Measurements from ENCODE around the gene ZNF670. TPM values are rescaled to one million over a fixed set of nuclear protein-coding genes. Genes with fewer than 3 reads are reported as not detected.
A peak's percentile ranks its signal among the peaks of the same experiment; 100 is the strongest.

Gene ZNF670
- total RNA-seq, 1 donor, result 1.1 TPM

DNA sequence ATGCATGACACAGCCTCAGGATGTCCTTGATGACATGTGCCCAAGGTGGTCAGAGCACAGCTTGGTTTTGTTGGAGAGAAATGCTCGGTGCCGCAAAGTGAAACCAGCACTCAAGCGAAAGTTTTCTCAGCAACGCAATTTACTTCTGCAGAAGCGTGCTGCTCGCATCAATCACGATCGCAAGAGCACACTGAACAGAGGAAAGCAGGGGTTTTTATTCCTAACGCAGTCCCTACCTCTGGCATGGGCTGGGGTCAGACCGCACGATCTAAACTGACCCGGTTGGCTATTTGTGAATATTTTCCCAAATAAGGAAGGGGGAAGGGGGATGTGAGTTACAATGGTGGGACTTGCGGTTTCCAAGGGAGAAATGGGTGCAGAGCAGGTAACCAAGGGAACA lies 26.4 kb upstream of the ZNF670 start:
- DNase-seq (ENCODE audit: low read depth in 2 of 3, low spot score in 2 of 3), result peak in 1 of 3 donors; percentile 8

DNA sequence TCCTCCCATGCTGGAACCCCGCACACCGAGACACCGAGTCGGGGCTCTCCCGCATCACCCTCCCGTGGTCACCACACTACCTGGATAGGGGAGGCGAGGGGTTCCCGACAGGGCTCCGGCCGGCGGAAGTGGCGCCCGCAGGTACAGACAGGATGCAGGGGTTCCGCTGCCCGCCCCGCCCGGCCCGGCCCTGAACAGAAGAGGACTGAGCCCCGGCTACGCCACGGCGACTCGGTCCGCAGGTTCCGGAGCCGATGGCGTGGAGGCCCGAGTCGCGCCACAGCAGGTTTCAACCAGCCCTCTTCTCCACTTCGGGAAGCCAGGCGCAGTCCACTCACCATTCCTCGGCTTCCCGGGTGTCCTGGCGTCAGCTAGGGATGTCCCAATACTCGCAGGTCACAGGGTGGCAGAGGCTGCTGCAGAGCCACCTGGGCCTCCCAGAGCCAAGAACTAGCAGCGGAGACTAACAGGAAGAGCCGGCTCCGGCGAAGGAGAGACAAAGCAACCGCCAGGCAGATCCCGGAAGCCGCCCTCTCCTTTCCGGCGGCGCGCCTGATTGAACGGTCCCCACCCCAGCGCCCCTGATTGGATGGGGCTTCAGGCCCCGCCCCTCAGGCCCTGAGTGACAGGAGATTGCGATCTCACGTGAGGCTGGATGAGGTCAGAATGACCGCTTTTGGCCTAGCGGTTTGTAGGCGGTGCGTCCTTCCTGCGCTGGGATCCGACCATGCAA lies 25.4 kb upstream of the ZNF670 start, which contains the start of gene ZNF669:
Gene ZNF669 (minus strand): TSS at position 498 of the 733 bp plus-strand sequence. CDS start 157 bp downstream, at position 341.
- peak; percentile 69 to 98 (median 96) for DNase-seq (ENCODE audit: low read depth in 2 of 3, low spot score in 2 of 3)

DNA sequence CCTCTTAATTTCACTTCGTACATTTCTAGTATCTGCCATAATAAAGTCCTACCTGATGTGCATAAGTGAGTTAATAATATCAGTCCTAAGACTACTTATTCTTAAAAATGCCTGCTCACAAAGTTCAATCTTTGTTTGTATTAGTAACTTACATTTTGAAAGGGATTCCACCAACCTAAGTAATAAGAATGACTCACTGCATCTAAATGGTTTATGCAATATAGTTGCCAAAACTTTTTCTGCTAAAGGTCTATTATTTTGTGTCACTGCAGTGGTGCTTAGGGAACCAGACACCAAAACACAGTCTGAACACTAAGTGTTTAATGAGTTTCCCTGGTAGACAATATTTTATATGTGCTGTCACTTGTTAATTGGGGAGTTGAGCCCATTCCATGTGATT lies 23.8 kb upstream of the ZNF670 start:
- no peak for DNase-seq (ENCODE audit: low read depth in 2 of 3, low spot score in 2 of 3)

DNA sequence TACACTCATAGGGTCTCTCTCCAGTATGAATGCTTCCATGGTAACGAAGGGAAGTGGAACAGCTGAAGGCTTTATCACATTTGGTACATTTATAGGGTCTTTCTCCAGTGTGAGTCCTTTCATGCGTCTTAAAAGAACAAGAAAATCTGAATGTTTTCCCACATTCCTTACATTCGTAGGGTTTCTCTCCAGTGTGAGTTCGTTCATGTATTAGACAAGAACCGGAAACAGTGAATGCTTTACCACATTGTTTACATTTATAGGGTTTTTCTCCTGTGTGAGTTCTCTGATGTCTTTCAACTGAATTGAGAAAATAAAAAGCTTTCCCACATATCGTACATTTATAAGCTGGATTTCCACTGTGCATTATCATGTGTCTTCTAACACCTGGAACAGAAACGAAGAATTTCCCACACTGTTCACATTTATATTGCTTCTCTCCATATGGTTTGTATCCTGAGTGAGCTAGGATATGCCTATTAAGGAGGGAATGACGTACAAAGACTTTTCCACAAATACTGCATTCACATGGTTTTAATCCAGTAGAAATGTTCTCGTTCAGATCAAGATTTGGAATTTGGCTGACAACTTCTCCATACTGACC lies 22.2 kb upstream of the ZNF670 start:
- DNase-seq (ENCODE audit: low read depth in 2 of 3, low spot score in 2 of 3), result no peak

DNA sequence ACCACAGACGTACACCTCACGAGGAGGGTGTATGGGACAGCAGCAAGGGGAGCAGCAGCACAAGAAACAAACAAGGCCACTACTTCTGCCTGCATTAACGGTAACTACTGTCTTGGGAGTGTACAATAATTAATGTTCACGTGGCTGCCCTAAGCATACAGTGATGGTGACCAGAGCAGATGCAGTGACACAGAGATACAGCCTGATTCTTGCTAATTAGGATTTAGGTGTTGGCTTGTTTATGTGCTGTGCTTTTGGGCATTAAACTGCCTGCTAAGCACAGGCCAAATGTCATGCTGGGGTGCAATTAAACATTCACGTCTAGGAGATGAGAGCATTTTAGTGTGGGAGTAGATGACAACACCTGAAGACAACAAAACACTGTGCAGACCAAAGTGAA lies 18.3 kb upstream of the ZNF670 start:
- no peak for DNase-seq (ENCODE audit: low read depth in 2 of 3, low spot score in 2 of 3)

DNA sequence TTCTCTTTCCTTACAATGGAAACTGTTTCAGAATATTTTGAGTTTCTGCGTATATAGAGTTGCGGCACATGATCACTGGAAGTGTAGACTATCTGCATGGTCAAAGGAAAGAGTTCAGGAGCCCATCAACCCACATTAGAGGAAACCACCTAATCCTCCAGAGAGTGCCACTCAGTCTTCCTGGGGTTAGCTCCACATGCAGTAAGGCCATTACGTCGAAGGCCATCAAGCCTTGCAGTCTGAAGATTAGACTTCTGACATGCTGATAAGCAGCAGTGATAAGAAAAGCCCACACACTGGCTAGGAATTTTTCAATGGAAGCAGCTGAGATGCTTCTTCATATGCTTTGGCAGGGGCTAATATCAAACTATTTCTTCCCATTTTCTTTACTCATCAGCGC lies 17.9 kb upstream of the ZNF670 start:
- DNase-seq (ENCODE audit: low read depth in 2 of 3, low spot score in 2 of 3), result no peak

DNA sequence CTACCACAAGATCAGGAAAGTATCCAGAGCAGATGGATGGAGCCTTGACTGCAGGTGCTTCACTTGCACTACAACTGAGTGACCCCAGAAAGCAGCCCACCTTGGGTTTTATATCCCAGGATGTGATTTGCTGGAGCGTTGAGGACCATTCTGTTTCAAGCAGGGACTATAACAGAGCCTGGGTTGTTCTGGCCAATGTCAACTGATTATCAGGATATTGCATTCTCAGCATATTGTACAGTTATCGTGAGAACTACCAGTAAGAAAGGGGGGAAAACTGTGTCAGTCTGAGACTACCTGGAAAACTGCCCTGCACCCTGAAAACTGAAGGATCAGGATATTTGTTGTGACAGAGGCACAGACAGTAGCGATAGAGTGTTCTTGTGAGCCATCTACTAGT lies 17.5 kb upstream of the ZNF670 start:
- DNase-seq (ENCODE audit: low read depth in 2 of 3, low spot score in 2 of 3), result no peak

DNA sequence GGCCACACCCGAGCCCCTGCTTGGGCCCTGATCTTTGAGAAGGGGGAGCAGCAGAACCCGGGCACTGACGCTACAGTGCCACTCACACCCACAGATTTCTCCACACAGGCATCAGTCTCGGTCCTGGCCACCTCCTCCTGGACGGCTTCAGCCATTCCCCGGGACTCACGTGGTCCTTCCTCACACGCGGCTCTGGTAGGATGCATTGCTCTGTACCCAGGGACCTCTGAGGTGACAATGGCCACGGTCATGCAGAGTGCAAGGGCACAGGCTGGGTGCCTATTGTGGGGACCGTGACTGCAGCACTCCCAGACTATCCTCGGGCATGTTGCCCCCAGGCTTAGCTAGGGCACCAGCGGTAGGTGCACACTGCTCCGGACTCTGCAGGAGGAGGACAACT lies 11.8 kb upstream of the ZNF670 start:
- no peak for DNase-seq (ENCODE audit: low read depth in 2 of 3, low spot score in 2 of 3)

DNA sequence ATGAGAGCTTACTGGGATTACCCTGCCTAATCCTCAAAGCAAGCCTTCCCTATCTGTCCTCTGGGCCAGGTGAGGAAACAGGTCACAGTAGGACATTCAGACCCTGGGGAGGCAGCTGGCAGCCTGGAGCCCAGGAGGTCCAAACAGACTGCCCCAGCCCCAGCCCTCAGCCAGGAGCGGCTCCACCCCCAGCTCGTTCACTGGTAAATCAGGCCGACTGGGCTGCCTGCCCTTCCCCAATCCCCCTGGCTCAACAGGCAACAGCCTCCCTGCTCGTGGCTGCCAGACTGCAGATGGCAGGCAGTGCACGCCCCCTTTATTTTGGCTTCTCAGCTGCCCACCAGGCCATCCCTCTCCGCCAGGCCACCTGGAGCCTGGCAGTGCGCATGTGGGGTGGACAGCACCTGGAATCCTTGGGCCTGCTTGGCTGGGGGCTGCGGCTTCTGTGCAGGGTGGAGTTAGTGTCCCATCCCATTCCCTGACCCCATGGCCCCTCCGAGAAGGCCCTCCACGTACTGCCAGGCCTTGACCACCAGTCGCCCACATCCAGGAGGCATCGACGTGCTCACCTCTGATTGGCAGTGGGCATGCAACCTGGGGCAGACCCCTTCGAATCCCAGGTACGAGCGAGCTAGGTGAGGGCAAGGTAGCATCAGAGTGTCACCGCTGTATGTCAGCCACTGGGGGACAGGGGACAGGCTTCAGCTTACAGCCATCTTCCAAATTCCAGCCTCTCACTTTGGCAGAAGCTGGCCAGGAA lies 11.2 kb upstream of the ZNF670 start:
- no peak for DNase-seq (ENCODE audit: low read depth in 2 of 3, low spot score in 2 of 3)

DNA sequence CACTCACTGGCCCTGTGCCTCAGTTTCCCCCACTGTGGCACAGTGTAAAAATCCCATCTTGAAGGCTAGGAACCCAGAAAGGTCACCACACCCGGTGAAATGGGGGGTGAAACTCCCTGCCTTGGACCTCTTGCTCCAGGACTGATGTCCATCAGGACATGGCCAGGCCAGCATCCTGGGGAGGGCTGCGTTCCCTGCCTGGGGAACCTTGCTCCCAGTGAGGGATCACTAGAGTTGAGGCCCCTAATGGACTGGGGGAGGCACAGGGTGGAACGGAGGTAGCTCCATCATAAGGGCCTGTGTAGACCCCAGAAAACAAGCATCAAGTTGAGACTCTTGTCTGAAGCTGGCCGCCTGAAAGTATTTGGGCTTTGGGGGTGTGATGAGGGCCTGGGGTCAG lies 10.4 kb upstream of the ZNF670 start:
- no peak for DNase-seq (ENCODE audit: low read depth in 2 of 3, low spot score in 2 of 3)

DNA sequence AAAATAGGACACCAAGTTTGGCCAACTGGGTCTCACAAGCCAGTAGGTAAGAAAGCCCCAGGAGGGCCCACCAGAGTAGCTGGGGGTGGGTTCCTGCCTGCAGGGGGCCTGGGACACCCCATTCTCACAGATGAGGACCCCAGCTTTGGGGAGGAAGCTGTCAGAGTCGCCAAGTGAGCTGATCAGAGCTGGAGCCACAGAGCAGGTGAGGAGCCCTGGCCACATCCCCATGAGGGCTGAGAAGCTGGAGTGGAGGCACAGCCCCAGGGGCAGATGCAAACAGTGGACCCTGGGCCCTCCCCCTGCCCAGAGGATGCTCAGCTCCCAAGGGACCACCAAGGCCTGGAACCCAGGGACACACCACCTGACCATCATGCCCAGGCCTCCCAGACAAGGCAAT lies 8.6 kb upstream of the ZNF670 start:
- DNase-seq (ENCODE audit: low read depth in 2 of 3, low spot score in 2 of 3), result no peak

DNA sequence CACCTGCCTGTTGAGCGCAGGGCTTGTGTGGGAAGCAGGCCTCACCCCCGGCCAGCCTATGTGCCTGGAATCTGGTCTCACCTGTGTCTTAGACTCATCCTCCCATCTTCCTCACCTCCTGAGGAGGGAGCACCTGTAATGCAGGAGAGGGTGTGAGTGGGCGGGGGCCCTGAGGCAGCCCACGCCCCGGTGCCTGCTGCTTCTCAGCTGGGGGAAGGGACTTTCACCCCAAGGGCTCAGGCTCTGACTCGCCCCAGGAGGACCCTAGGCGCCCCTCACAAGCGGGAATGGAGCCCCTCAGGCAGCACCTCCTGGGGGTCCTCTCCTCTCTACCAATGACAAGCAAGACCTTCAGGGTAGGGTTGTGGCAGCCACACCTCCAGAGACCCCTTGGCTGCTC lies 6.7 kb upstream of the ZNF670 start:
- no peak for DNase-seq (ENCODE audit: low read depth in 2 of 3, low spot score in 2 of 3)

DNA sequence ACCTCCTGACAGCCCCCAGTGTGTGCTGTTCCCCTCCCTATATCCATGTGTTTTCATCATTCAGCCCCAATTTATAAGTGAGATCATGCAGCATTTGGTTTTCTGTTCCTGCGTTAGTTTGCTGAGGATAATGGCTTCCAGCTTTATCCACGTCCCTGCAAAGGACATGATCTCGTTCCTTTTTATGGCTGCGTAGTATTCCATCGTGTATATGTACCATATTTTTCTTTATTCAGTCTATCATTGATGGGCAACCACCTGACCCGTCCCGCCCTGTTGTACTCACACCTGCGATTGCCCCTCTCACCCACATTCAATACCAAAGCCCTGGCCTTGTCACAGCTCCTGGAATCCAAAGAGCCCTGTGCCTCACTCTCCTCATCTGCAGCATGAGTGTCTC lies 6.2 kb upstream of the ZNF670 start:
- DNase-seq (ENCODE audit: low read depth in 2 of 3, low spot score in 2 of 3), result no peak

DNA sequence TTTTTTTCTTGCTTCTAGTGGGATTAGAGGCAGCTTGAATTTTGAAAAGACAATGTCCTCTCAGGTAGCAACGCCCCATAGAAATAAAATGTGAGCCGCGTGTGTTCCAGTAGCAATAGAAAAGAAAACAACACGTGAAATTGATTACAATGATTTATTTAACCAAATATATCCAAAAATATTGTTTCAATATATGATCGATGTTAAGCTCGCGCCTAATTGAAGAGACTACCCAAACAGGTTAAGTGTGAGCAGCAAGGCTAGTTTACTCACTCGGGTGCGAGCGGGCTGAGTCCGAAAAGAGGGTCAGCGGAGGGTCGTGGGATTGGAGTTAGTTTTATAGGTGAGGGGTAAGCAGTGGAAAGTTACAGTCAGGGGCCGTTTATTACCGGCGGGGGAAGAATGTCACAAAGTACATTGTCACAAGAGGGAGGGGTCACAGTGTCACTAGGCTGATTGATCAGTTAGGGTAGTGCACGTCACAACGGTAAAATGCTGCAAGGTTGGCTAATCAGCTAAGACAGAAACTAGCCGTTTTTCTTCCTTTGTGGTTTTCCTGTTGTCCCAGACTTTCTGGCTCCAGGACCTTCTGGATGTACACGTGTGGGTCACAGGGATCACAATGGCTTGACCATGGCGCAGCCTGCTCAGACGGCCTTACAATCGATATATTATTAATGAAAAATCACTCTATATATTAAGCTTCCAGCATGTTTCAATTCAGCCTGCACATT lies 697 bp upstream of the ZNF670 start:
- DNase-seq (ENCODE audit: low read depth in 2 of 3, low spot score in 2 of 3), result peak in 2 of 3 donors; percentile 24 to 47

DNA sequence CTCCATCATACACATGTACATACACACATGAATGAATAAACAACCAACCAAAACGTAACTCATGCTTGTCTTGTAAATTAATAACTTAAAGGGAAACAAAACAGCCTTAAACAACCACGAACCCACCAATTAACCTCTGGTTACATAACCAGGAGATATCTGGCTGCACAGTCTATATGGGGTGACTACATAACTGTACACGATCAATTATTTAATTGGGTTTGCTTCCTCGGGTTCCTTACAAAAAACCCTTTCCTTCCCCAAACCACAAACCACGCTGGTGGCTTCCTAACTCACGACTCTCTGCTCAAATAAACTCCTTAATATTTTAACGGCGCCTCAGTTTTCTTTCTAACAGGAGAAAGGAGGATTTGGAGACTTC lies 744 bp downstream of the ZNF670 start:
- DNase-seq (ENCODE audit: low read depth in 2 of 3, low spot score in 2 of 3), result peak in 2 of 3 donors; percentile 22 to 34

DNA sequence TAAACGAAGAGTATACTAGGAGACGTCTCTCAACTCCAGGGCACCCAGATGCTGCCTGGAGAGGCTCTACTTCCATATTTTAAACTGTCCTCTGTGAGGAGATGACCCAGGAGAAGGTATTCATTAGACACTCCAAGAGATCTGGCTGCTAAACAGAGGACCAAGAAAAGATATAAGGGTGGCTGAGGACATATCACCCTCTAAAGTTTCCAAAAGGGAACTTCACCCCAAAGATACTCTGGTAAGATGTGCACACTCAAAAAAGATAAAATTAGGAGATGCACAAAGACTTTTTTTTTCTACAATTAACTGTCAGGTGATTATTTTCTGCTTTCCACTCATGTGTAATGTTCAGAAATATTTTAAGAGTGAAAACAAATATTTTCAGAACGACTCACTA lies 1.4 kb downstream of the ZNF670 start:
- peak in 2 of 3 donors; percentile 5 to 26 for DNase-seq (ENCODE audit: low read depth in 2 of 3, low spot score in 2 of 3)

DNA sequence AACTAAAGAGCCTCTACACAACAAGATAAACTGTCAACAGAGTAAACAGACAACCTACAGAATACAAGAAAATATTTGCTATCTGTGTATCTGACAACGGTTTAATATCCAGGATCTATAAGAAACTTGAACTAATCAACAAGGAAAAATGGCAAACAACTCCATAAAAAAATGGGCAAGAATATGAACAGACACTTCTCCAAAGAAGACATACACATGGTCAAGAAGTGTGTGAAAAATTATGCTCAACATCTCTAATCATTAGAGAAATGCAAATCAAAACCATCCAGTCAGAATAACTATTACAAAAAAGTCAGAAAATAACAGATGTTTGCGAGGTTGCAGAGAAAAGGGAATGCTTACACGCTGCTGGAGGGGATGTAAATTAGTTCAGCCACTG lies 8.0 kb downstream of the ZNF670 start:
- DNase-seq (ENCODE audit: low read depth in 2 of 3, low spot score in 2 of 3), result no peak

DNA sequence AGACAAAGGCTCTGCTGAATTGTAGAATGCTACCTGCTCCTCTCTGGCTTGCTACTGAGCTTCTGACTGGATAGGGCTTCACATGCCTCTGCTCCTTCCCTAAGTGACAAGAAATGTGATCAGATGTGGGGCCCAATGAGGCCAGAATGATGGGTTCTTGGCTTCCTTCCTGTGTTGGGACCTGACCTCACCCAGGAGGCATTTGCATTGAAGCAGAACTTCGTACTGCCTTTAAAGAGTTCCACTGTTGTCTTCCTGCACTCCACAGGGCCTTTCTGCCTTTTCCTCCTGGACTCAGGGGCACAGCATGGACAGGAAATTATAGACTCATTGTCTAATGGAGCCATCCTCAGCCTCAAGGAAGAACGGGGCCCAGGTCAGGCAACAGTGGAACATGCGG lies 14.3 kb downstream of the ZNF670 start:
- DNase-seq (ENCODE audit: low read depth in 2 of 3, low spot score in 2 of 3), result no peak

DNA sequence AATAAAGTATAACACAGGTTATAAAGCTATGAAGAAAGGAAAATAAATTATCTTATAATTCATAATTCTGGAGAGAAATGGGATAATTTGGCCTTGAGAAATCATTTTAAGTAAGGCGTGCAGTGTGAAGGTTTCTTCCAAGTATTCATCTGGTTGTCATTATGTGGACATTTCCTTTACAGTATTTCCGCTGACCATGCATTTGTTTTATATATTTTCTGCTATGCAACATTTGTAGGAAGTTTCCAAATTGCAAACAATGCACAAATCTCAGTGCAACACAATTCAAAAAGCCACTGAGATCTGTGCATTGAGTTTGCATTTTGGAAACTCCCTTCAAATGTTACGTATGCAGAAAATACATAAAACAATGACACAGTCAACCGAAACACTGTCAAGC lies 17.8 kb downstream of the ZNF670 start:
- no peak for DNase-seq (ENCODE audit: low read depth in 2 of 3, low spot score in 2 of 3)

DNA sequence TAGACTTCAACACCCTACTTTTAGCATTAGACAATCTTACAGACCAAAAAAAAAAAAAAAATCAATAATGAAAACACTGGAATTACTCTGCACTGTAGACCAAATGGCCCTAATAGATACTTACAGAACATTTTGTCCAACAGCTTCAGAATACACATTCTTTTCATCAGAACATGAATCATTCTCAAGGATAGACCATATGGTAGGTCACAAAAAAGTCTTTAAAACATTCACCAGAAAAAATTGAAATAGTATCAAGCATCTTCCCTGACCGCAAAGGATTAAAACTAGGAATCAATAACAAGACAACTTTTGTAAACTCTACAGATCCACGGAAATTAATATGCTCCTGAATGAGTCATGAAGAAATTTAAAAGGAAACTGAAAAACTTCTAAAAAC lies 22.5 kb downstream of the ZNF670 start:
- no peak for DNase-seq (ENCODE audit: low read depth in 2 of 3, low spot score in 2 of 3)

DNA sequence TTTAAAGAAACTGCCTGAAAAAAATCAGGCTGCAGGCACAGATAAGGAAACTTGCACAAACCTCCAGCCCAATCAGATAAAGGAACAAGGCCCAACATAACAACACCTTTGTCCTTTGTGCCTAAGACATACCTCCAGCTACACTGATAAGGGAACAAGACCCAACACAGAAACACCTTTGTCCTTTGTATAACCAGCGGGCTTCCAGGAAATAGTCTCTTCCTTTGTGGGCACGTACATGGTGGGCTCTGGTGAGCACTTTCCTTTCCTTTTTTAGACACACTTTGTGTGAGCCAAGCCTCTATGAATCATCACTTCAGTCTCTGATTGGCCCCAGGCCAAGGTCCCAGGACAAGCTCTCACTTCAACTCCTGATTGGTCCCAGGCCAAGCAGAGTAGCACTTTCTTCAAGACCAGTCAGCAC lies 23.6 kb downstream of the ZNF670 start:
- DNase-seq (ENCODE audit: low read depth in 2 of 3, low spot score in 2 of 3), result no peak

Measured in hematopoietic multipotent progenitor cell (in vitro differentiated cells).